Lung (tissue), 12 donors: ENCODE data around the gene PTPRN2. TPM values are rescaled to one million over a fixed set of nuclear protein-coding genes. Genes with fewer than 3 reads are reported as not detected.

ENCODE experiments used
- ATAC-seq: fragments of 200-7000 bp; cut with Tn5 transposase; one replicate; pipeline ENCODE4 v1.9.1; 2020; ENCODE audit warnings: moderate number of reproducible peaks; ENCODE audit not compliant: insufficient read depth, low FRiP score
- DNase-seq, 3 donors: peaks; one replicate each; pipeline ENCODE4 v3.0.0-alpha.2; 2013 to 2017
- H3K27ac ChIP-seq, 2 donors: one replicate each; pipeline ENCODE4 v1.5.1; 2013; ENCODE audit warnings: mild to moderate bottlenecking in 2 of 2, moderate library complexity in 2 of 2, control low read depth in 1 of 2, inconsistent platforms in 1 of 2, low read depth in 1 of 2, low read length in 1 of 2
- H3K27me3 ChIP-seq, 3 donors: one replicate each; pipeline ENCODE4 v1.5.1; 2013; ENCODE audit warnings: low read length in 2 of 3; ENCODE audit not compliant: control insufficient read depth in 3 of 3, insufficient read depth in 3 of 3
- H3K36me3 ChIP-seq, 4 donors: one replicate each; pipeline ENCODE4 v1.5.1; 2013; ENCODE audit warnings: low read length in 4 of 4, mild to moderate bottlenecking in 1 of 4, moderate library complexity in 1 of 4; ENCODE audit not compliant: control insufficient read depth in 4 of 4, insufficient read depth in 4 of 4
- H3K4me1 ChIP-seq, 5 donors: one replicate each; pipeline ENCODE4 v1.5.1; 2013; ENCODE audit warnings: low read length in 5 of 5, mild to moderate bottlenecking in 2 of 5, moderate library complexity in 1 of 5; ENCODE audit not compliant: control insufficient read depth in 5 of 5, insufficient read depth in 5 of 5
- H3K4me3 ChIP-seq: one replicate; pipeline ENCODE4 v1.5.1; 2013; ENCODE audit warnings: mild to moderate bottlenecking, control low read depth, moderate library complexity
- H3K9ac ChIP-seq, 2 donors: one replicate each; pipeline ENCODE4 v1.5.1; 2013; ENCODE audit warnings: low read length in 2 of 2, control low read depth in 1 of 2; ENCODE audit not compliant: insufficient read depth in 1 of 2
- H3K9me3 ChIP-seq, 4 donors: one replicate each; pipeline ENCODE4 v1.5.1; 2013; ENCODE audit warnings: low read length in 3 of 4, mild to moderate bottlenecking in 1 of 4, moderate library complexity in 1 of 4; ENCODE audit not compliant: control insufficient read depth in 4 of 4, insufficient read depth in 3 of 4
- CTCF ChIP-seq: IDR thresholded peaks from 2 replicates; pipeline ENCODE4 v1.5.1; 2012; ENCODE audit warnings: mild to moderate bottlenecking; ENCODE audit errors: control extremely low read depth, extremely low read depth
- WGBS, 2 donors: extraction: QIAGEN DNeasy Blood & Tissue Kit; methylation state at CpG; one replicate each; pipeline ENCODE4 v1.1.7; 2013; 5-methylcytosine and 5-hydroxymethylcytosine counted together
- polyA plus RNA-seq, 2 donors: library from polyadenylated mRNA; stranded (reverse); fragments of 200-250 nt; gene quantifications; one replicate each; pipeline ENCODE4 v1.2.1, GENCODE V29; 2013
- total RNA-seq, 2 donors: library from RNA; depleted of rRNA in 1 of 2; stranded (reverse); fragments of >200 nt in 1 of 2; gene quantifications; one replicate each; pipeline ENCODE4 v1.2.1, GENCODE V29; 2014 to 2021
- donor health status: control.
- donor health status: control.
- donor health status: Bipolar disorder and iron deficiency.
- donor health status: healthy.
- donor health status: DM: yes; HTN: yes; CAD: no.

PTPRN2 gene
- total and polyA plus RNA-seq, 4 donors, result 2.1 to 7.4 (median 4.4) TPM

- H3K9ac ChIP-seq, result no peak overlapping the region
- no peak overlapping the region for H3K27ac ChIP-seq
- ATAC-seq (no peak), DNase-seq (no peak)
- no peaks in the 10 kb centered on the region for H3K36me3 ChIP-seq
- no peak for TF ChIP-seq CTCF
- no peaks in the 10 kb centered on the region for H3K4me1 ChIP-seq
- no peak overlapping the region for H3K4me3 ChIP-seq
- H3K27me3 ChIP-seq, result peaks cover 0 to 6% (median 6%) of the 10 kb centered on the region in 3 donors
- no peaks in the 10 kb centered on the region for H3K9me3 ChIP-seq
- WGBS, 2 donors, result 79 to 90% methylated on average over 5 of the region's 5 CpGs
Observed at GRCh38 chr7:157575777-157576176, 1011.8 kb downstream of the PTPRN2 start.

- ATAC-seq (no peak), DNase-seq (no peak)
- Histone ChIP-seq H3K4me3 (no peak overlapping the region), H3K36me3 (no peaks in the 10 kb centered on the region), H3K27ac (no peak overlapping the region), H3K9me3 (no peaks in the 10 kb centered on the region), H3K4me1 (no peaks in the 10 kb centered on the region), H3K9ac (no peak overlapping the region), H3K27me3 (peaks cover 0 to 6% (median 6%) of the 10 kb centered on the region in 3 donors)
- no peak for TF ChIP-seq CTCF
- 75 to 85% methylated on average over 15 of the region's 15 CpGs for WGBS, 2 donors
Observed at GRCh38 chr7:157574914-157575586, 1012.6 kb downstream of the PTPRN2 start.

- WGBS, 2 donors, result 87 to 93% methylated on average over 24 of the region's 24 CpGs
- no peak for TF ChIP-seq CTCF
- Histone ChIP-seq H3K4me1 (peaks cover 0 to 4% (median 0%) of the 10 kb centered on the region in 5 donors), H3K9me3 (peaks cover 0 to 1% (median 0%) of the 10 kb centered on the region in 4 donors), H3K27me3 (peaks cover 0 to 6% (median 6%) of the 10 kb centered on the region in 3 donors), H3K27ac (no peak overlapping the region), H3K9ac (no peak overlapping the region), H3K4me3 (no peak overlapping the region), H3K36me3 (no peaks in the 10 kb centered on the region)
- no peak for ATAC-seq
- DNase-seq, result no peak
Observed at GRCh38 chr7:157574120-157574825, 1013.4 kb downstream of the PTPRN2 start.
